Endothelial cell (in vitro differentiated cells): ENCODE data around the gene GTSF1L. TPM values are rescaled to one million over a fixed set of nuclear protein-coding genes. Genes with fewer than 3 reads are reported as not detected.
A peak's percentile ranks its signal among the peaks of the same experiment; 100 is the strongest.

Experiments used
- DNase-seq: peaks from one replicate; pipeline ENCODE4 v3.0.0; 2021; ENCODE audit warnings: low spot score
- H3K27ac Mint-ChIP-seq: one replicate; pipeline ENCODE4 v1.8.0; 2021; ENCODE audit warnings: mixed read lengths, inconsistent platforms; ENCODE audit not compliant: unreplicated experiment
- H3K27me3 Mint-ChIP-seq: one replicate; pipeline ENCODE4 v1.8.0; 2021; ENCODE audit warnings: mild to moderate bottlenecking, moderate library complexity, mixed read lengths, inconsistent platforms; ENCODE audit not compliant: unreplicated experiment
- H3K36me3 Mint-ChIP-seq: one replicate; pipeline ENCODE4 v1.8.0; 2021; ENCODE audit warnings: mild to moderate bottlenecking, low read depth, mixed read lengths, inconsistent platforms; ENCODE audit not compliant: unreplicated experiment
- H3K4me1 Mint-ChIP-seq: one replicate; pipeline ENCODE4 v1.8.0; 2021; ENCODE audit warnings: mild to moderate bottlenecking, mixed read lengths, inconsistent platforms; ENCODE audit not compliant: unreplicated experiment
- H3K4me3 Mint-ChIP-seq: one replicate; pipeline ENCODE4 v1.8.0; 2021; ENCODE audit warnings: mild to moderate bottlenecking, mixed read lengths, inconsistent platforms; ENCODE audit not compliant: unreplicated experiment
- H3K9me3 Mint-ChIP-seq: one replicate; pipeline ENCODE4 v1.8.0; 2021; ENCODE audit warnings: mixed read lengths, inconsistent platforms; ENCODE audit not compliant: unreplicated experiment
- CTCF ChIP-seq: fragments of 200-600 bp; sonication (generic); IDR thresholded peaks from one replicate; pipeline ENCODE4 v1.5.0; 2021; ENCODE audit warnings: antibody characterized with exemption; ENCODE audit not compliant: unreplicated experiment
- total RNA-seq: library from RNA; stranded (reverse); fragmentation: NEBNext Ultra II Directional; extraction: Animal tissue kit (Norgen Biotek cat#: 25700); gene quantifications from one replicate; pipeline ENCODE4 v1.2.1, GENCODE V29; 2021; ENCODE audit not compliant: unreplicated experiment

GTSF1L gene
- total RNA-seq, 1 donor from 2014 or later, result not detected

- no peak for DNase-seq
- TF ChIP-seq CTCF, result no peak
- Mint-ChIP-seq H3K27me3 (peaks cover 2% of the 10 kb centered on the region), H3K4me1 (no peaks in the 10 kb centered on the region), H3K27ac (no peak overlapping the region), H3K36me3 (no peaks in the 10 kb centered on the region), H3K9me3 (no peaks in the 10 kb centered on the region), H3K4me3 (no peak overlapping the region)
Observed at GRCh38 chr20:43695571-43695970, 31.2 kb downstream of the GTSF1L start.

- H3K36me3 Mint-ChIP-seq, result no peaks in the 10 kb centered on the region
- no peak overlapping the region for H3K4me3 Mint-ChIP-seq
- H3K27ac Mint-ChIP-seq, result no peak overlapping the region
- no peak for TF ChIP-seq CTCF
- H3K4me1 Mint-ChIP-seq, result no peaks in the 10 kb centered on the region
- no peak for DNase-seq
- no peaks in the 10 kb centered on the region for H3K9me3 Mint-ChIP-seq
- H3K27me3 Mint-ChIP-seq, result peaks cover 3% of the 10 kb centered on the region
Observed at GRCh38 chr20:43694763-43695162, 32.0 kb downstream of the GTSF1L start.

- Mint-ChIP-seq H3K4me1 (no peaks in the 10 kb centered on the region), H3K4me3 (no peak overlapping the region), H3K9me3 (no peaks in the 10 kb centered on the region), H3K27ac (no peak overlapping the region), H3K36me3 (no peaks in the 10 kb centered on the region), H3K27me3 (peaks cover 4% of the 10 kb centered on the region)
- peak; percentile 51 for TF ChIP-seq CTCF
- DNase-seq, result peak; percentile 67
Observed at GRCh38 chr20:43691928-43692524, 34.8 kb downstream of the GTSF1L start.

- Mint-ChIP-seq H3K4me1 (no peaks in the 10 kb centered on the region), H3K9me3 (no peaks in the 10 kb centered on the region), H3K27ac (no peak overlapping the region), H3K4me3 (no peak overlapping the region), H3K36me3 (no peaks in the 10 kb centered on the region), H3K27me3 (peaks cover 4% of the 10 kb centered on the region)
- TF ChIP-seq CTCF, result no peak
- no peak for DNase-seq
Observed at GRCh38 chr20:43690943-43691598, 35.7 kb downstream of the GTSF1L start.

GRCh38 chr20:43689165-43689564 is 37.6 kb downstream of the GTSF1L start:
- H3K36me3 Mint-ChIP-seq, result no peaks in the 10 kb centered on the region
- no peaks in the 10 kb centered on the region for H3K9me3 Mint-ChIP-seq
- no peak for TF ChIP-seq CTCF
- no peak overlapping the region for H3K27ac Mint-ChIP-seq
- no peaks in the 10 kb centered on the region for H3K4me1 Mint-ChIP-seq
- peaks cover 4% of the 10 kb centered on the region for H3K27me3 Mint-ChIP-seq
- no peak for DNase-seq
- no peak overlapping the region for H3K4me3 Mint-ChIP-seq
